ENCODE measurements around the gene A3GALT2.

- TF ChIP-seq SP1 (IDR thresholded peaks at IDR 0.05), result no peak
- no peak for TF ChIP-seq FOXK2 (IDR thresholded peaks at IDR 0.05)
- no peak for TF ChIP-seq FOXA1 (IDR thresholded peaks at IDR 0.05)
- no peak for TF ChIP-seq HDGF (IDR thresholded peaks at IDR 0.05; ENCODE audit: borderline replicate concordance)
- no peak for TF ChIP-seq SUZ12 (IDR thresholded peaks at IDR 0.05)
- no peak for TF ChIP-seq ZNF384 (IDR thresholded peaks at IDR 0.05)
- TF ChIP-seq L3MBTL2 (conservative IDR thresholded peaks at IDR 0.05), result no peak
- TF ChIP-seq BHLHE40 (IDR thresholded peaks at IDR 0.05; ENCODE audit: borderline replicate concordance), result no peak
- TF ChIP-seq LEF1 (IDR thresholded peaks at IDR 0.05; ENCODE audit: borderline replicate concordance), result no peak
- no peak for TF ChIP-seq TARDBP (IDR thresholded peaks at IDR 0.05)
Observed at GRCh38 chr1:33273406-33273805, 47.5 kb downstream of the A3GALT2 start.

Data from HEK293T (cell line).